GM10847 (cell line): ENCODE data around the gene ERH.

Experiments used
- POLR2A ChIP-seq: IDR thresholded peaks from 2 replicates; pipeline ENCODE4 v1.6.1; 2011; ENCODE audit not compliant: insufficient read length; ENCODE audit errors: extremely low read depth

Gene ERH

DNA sequence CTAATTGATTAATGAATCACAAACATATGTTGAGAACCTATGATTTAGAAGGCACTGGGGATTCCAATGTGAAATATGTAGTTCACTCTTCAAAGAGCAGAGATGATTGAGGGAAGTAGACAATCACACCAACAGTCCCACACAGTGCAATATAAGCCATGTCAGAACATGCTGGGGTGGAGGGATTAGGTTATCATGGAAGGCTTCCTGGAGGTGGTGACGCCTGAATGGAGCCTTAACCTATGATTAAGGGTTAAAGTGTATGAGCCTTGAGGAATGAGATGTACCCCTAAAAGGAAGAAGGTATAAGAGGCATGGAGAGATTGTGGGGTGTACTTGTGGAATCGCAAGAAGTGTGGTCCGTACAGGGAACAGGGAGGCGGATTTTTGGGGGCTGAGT lies 31.3 kb downstream of the ERH start:
- TF ChIP-seq POLR2A, result no peak

DNA sequence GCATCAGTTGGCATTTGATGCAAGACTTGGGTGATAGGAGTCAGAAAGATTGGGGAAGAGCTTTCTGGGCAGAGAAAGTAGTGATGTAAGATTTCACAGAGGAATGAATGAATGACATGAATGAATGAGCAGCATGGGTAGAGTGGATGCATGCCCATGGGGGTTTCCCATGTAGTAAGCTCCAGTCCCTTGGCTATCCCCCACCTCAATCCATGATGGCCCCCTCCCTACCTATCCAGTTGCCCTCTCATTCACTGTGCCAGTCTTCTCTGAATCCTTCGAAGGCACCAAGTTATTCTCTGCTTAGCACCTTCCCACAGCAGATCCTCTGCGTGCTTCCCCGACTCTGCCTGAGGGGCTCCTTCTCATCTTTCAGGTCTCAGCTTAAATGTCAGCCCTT lies 32.0 kb downstream of the ERH start:
- no peak for TF ChIP-seq POLR2A

DNA sequence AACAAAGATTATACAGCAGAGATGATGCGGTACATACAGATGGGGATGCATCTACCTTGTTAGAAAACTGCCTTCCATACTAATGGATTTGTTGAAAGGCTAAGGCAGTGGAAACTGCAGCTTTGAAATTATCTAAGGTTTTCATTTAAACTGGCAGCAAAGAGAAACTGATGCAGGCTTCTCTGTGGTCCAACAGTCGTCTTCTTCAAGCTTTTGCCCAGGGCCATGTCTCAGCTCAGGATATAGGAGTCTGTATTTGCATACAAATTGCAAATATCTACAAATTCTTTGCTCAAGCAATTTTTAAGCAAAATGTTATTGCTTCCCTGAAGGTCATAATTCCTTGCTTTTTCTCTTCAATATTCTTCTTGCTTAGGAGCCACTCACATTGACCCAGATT lies 33.7 kb downstream of the ERH start:
- no peak for TF ChIP-seq POLR2A

DNA sequence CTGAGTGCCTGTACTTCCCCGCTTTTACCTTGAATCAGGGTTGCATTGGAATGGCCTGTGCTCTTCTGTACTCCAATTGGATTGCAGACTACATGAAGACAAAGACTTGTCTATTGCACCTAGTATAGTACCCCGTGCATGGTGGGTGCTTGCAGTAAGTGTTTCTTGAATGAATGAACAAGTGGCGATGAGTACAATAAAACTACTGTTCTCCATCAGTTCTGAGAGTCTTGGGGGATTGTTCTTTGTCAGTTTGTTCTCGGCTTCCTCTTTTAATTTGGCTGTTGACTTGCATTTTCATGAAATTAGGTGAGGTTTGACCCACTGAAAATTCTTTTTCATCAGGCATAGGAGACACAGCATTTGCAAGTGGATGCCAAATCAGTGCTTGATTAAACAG lies 34.1 kb downstream of the ERH start:
- no peak for TF ChIP-seq POLR2A

DNA sequence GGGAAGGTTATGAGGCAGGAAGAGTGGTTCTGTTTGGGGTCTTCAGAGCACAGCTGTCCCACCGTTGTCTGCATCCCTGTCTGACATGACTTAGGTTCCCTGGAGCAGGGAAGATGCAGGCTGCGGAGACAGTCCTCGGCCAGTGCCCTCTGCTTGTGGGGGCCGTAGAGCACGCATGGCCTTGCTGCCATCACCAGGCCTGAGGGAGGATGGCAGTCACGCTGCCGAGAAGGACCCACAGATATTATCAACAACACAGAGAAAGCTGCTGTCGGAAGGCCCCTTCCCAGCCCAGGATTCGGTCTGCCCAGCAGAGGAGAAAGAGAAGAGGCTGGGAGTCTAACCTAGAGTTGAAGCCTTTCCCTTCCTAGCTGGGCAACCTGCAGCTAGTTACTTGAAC lies 35.0 kb downstream of the ERH start:
- TF ChIP-seq POLR2A, result no peak

DNA sequence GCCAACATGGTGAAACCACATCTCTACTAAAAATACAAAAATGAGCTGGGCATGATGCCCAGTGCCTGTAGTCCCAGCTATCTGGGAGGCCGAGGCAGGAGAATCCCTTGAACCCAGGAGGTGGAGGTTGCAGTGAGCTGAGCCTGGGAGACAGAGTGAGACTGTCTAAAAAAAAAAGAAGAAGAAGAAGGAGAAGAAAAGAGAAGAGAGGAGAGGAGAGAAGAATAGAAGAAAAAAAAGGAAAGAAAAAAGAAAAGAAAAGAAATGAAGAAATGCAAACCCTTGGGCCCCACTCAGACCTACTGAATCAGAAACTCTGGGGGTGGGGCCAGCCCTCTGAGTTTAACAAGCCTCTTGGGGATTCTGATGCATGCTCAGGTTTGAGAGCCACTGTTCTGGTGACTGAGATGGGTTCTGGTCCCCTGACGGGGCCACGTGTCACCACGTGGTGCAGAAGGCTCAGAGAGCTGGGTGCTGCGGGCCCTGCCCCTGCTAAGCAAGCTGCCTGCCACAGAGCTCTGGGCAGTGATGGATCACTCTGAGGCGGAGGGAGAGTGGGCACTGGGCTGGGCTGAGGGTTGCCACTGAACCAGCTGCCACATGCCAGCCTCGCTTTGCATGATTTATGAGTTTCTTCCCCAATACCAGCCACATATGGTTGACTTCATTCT lies 37.5 kb downstream of the ERH start:
- TF ChIP-seq POLR2A, result no peak

DNA sequence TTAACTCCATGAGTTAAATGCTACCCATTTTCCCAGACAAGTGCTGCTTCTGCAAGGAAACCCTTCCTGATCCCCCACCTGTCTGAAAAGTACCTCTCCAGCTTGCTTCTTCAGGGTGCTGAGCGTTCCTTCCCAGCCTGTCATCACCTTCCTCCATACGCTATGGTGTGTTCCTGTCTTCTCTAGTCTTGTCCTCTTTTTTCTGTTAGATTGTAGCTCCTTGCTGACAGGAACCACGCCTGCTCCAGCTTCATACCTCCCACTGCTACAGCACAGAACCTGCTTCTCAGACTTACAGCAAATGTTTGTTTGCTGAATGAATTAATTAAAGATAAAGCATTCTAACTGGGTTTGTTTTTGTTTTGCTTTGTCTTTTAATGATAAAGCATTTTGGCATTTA lies 39.1 kb downstream of the ERH start:
- TF ChIP-seq POLR2A, result no peak

DNA sequence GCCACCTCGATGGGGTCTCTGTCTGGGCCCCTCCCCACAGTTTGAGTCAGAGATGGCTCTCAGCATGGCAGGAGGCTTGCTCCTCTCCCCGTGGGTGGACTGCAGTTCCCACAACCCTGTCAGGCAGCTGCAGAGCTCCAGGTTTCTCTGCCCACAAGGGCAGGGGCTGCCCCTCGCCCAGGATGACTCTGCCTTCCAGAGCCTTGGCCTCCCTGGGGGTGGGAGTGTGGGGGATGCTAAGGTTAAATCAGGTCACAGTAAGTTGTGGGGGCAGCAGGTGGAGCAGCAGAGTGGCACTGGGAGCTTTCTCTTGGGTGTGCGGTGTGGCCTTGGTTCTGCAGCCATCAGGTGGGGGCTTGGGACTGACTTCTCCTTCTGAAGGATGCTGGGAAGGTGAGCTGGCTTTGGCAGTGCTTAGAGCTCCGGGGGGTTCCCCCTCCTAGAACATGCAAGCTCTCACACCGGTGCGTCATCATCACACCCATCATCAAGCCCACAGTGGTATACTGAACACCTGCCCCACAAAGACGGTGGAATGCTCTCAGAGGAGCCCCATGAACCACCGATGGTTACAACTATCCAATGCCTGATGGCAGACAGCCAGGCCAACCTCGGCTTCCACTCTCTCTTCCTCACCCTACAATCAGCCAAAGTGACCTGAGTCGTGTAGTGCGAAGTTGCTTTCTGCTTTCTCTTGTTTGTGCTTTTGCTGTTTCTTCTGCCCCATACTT lies 39.7 kb downstream of the ERH start:
- no peak for TF ChIP-seq POLR2A

DNA sequence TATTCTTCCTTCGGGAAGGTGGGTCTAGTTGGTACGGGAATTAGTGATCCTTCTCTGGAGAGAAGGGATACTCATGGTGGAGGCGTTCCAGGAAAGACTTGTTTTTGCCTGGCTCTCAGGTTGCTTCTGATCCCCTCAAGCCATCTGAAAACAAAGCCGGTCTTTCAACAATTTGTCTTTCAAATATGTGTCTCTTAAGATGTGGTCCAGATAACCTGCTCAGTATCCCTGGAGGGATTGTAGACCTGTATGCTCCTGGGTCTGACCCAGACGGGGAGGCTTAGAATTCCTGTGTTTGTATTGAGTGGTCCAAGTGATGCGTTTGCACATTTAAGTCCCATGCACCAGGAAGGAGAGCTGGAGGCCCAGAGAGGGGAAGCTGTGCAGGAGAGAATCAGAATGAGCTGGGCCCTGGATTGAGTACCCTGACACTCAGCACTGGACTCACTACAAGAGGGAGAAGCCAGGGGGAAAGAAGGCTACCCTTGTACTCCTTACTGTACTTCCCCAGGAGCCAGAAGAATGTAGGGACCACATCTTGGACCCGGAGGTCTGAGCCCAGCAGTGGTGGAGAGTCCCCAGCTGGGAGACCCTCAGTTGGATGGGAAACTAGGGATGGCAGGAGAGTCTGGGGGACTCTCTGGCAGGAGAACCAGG lies 40.4 kb downstream of the ERH start:
- no peak for TF ChIP-seq POLR2A

DNA sequence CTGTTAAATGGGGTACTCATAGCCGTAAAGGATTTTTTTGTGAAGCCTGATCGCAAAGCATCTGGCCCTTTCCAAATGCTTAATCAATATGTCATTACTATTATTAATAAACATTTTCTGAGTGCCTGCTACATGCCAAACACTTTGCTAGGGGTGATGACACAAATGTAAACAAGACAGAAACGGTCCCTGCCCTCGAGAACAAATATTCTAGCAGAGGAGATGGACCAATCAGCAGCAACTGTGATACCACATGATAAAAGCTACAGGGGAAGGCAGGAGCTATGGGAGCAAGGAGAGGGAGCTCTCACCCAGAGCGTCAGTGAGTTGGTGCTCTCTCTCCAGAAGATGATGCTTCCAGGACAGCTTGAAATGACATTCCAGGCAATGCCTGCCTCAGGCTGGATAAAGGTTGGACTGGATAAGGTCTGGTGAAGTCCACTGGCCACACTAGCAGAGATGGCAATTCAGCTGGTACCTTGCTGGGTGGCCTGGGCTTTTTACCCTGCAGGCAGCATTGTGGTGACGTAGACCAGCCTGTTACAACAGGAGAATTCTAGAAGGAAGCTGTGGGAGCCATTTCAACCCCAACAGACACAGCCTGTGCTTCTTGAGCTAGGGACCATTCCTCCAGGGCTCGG lies 41.1 kb downstream of the ERH start:
- no peak for TF ChIP-seq POLR2A

DNA sequence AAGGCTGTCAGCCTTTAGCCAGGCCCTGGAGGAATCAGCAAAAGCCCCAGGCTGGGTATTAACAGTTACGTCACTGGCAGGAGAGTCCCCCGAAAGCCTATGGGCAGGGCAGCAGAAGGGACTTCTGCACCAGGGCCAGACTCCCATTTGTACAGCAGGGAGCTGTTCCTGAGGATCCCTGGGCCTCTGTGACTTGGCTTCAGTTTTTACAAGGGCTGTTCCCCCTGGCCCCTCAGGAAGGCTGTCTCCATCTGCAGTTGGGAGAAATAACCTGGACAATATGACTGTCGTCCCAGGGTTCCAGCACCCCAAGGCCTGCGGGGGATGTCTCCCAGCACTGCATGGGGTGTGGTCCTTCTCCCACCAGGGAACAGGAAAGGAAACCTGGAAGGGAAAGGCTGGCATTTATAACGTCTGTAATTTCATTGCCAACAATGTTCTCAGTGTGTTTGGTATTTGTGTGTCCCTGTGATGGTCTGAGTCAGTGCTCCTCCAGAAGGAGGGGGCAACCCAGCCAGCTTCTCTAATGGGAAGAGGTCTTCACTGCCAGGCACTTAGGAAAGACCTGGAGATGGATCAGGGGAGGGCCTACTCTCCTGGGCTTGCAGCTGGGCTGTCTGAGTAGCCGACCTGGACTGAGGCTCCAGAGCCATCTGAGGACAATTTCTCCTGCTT lies 42.4 kb downstream of the ERH start:
- TF ChIP-seq POLR2A, result no peak

DNA sequence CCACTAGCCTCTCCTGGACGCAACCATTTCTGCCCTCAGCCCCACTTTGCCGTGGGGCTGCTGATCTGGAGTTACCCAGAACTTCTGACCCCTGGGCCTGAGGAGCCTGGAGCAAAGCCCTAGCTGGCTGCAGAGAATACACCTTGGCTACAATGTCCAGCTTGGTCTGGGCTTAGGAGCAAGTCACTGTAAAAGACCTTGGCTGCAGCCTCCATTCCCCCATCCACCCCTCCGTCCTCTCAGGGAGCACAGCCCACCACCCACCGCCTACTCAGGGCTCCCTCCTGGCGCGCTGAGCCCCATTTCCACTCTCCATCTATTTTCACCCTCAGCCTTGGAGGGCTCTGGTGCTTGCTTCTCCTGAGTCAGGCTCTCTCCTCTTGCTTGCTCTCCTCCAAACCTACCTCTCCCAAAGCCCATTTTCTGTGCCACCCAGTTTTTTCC lies 42.9 kb downstream of the ERH start:
- TF ChIP-seq POLR2A, result no peak

DNA sequence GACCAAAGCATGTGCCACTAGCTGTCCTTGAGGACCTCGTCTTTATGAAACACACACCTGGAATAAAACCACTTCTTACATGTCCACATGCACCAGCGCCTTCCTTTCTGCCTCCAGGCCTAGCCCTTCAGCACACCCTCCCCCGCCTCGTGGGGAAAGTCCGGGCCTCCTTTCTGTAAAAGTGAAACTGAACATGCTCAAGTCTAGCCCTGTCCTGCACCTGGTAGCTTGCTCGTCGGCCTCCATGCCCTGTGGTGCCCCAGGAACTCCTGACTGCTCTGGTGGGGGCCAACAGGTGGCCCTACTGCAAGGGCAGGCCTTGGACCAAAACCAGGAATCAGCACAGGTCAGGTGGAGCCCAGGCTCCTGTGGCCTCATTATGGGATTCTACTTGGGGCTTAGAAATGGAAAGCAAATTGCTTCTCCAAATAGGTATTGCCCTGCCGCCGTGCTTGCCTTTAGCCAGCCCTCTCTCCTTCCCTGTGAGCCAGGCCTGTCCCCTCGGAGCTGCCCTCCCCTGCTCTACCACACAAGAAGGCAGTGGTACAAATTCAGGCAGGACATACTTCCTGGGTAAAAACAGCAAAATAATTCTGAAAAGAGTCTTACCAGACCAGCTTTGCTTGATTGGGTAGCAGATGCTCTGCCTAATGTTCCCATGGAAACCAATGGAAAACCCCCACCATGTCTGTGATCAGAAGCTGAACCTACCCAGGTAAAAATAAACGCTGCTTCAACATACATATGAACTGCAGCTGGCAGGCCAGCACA lies 43.5 kb downstream of the ERH start:
- peak; percentile 22 for TF ChIP-seq POLR2A

DNA sequence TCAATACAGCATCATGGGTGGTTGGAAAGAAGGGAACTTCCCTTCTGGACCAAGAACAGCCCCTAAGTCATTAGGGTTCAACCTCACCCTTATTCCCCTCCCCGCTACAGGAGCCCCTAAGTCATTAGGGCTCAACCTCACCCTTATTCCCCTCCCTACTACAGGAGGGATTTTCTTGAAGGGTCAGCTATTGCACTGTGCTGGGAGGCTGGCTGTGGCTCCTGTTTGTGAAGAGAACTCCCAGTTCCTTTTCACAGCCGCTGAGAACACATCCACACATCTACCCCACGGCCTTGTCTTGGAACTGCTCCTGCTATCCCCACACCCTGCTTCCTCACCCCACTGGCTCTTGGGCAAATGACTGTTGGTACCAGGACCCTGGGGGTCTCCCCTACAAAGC lies 44.9 kb downstream of the ERH start:
- TF ChIP-seq POLR2A, result no peak

DNA sequence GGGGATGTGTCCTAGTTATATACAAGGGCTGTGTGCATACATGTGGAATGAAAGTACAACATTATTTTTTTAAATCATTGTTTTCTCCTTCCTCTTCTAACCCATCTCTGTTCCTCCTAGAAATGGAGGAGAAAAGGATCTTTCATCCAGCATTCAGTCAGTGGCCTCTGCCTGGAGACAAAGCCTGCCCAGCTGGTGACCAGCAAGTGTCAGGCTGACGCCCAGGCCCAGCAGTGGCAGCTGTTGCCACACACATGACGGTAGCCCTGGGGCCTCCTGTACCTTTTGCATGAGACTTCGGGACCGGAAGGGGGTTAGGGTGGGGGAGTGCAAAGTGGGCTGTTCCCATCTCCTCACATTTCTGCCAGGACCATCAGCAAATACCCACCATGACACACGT lies 46.2 kb downstream of the ERH start:
- no peak for TF ChIP-seq POLR2A

DNA sequence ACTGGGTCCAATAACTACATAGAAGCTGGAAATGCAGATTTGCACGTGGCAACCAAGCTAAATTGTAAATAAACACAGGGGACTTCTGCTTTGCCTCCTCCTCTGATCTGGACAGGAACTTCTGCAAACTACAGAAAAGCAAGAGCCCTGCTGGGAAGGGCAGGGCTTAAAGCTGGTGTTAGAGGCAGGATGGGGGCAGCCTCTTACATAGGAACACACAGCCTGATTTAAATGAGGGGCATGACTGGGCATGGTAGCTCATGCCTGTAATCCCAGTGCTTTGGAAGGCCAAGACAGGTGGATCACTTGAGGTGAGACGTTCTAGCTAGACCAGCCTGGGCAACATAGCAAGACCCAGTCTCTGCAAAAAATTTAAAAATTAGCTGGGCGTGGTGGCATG lies 46.7 kb downstream of the ERH start:
- TF ChIP-seq POLR2A, result no peak
